C4-2B (cell line): Measurements from ENCODE around the gene ROR1.

Experiments used
- H3K27ac ChIP-seq: fragments of 450-650 bp; 2 replicates; pipeline ENCODE4 v1.5.1; 2017
- CTCF ChIP-seq: fragments of 450-650 bp; conservative IDR thresholded peaks from 2 replicates; pipeline ENCODE4 v1.5.1; 2017; ENCODE audit warnings: mild to moderate bottlenecking
- ZFX ChIP-seq: fragments of 450-650 bp; IDR thresholded peaks from 2 replicates; pipeline ENCODE4 v1.6.1; 2017

ROR1 gene

GRCh38 chr1:63793741-63794240 lies 20.0 kb downstream of the ROR1 start:
- no peak overlapping the region for H3K27ac ChIP-seq
- TF ChIP-seq ZFX (no peak), CTCF (no peak)

DNA sequence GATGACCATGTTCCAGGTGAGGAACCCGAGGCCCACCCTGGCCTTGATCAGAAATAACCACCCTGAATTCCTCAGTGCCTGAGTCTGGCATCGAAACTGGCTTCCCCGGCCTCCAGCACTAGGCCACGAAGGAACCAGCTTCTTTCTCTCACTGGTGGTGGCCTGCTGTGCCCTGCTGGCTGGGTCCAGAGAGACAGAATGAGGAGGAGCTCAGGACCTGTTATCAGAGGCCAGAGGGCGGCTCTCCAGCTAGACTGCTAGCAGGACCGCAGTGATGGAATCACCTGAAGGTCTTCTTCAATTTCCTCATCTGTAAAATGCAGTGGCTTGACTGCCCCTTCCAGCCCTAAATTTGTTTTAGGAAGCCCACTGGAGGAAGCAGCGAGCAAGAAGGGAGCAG lies 20.5 kb downstream of the ROR1 start:
- no peak overlapping the region for H3K27ac ChIP-seq
- TF ChIP-seq ZFX = no peak
- no peak for TF ChIP-seq CTCF

GRCh38 chr1:63794939-63795378 lies 21.1 kb downstream of the ROR1 start:
- TF ChIP-seq ZFX (no peak), CTCF (no peak)
- H3K27ac ChIP-seq = no peak overlapping the region

GRCh38 chr1:63795455-63795854 lies 21.6 kb downstream of the ROR1 start:
- TF ChIP-seq CTCF (no peak), ZFX (no peak)
- no peak overlapping the region for H3K27ac ChIP-seq

DNA sequence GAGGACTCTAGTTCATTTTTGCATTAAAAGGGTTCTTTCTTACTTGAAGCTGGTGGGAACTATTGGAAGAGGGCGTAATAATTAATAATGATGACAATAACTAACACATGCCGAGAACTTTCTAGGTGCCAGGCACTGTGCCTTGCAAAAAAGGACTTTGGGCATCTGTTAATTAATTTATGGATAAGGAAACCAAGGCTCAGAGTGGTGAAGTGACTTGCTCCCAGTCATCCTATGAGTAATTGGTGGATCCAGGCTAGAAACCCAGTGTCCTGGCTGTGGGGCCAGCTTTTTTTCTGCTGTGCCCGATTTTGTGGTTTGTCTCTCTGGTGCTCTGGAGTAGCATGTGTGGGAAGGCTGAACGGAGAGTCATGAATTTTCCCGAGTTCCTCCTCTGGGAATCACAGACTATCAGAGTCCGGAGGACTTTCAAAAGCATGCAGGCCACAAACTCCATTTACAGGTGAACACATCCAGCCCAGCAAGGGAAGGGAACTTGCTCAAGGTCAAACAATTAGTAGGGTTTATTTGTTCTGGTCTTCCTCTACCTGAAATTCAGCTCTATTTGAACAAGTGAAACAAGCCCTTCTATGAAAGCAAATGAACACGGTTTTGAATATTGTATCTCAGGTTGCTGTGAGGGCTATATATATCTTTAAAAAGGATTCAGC lies 23.4 kb downstream of the ROR1 start:
- TF ChIP-seq ZFX = no peak
- H3K27ac ChIP-seq = no peak overlapping the region

GRCh38 chr1:63798284-63798683 lies 24.5 kb downstream of the ROR1 start:
- TF ChIP-seq CTCF (no peak), ZFX (no peak)
- H3K27ac ChIP-seq = no peak overlapping the region

- no peak overlapping the region for H3K27ac ChIP-seq
- TF ChIP-seq CTCF (no peak), ZFX (no peak)
Measured at GRCh38 chr1:63799307-63799706, 25.5 kb downstream of the ROR1 start.

GRCh38 chr1:63799820-63800219 lies 26.0 kb downstream of the ROR1 start:
- H3K27ac ChIP-seq = no peak overlapping the region

More at GRCh38 chr1:63799820-63800219, 26.0 kb downstream of the ROR1 start:
- TF ChIP-seq ZFX = no peak
- TF ChIP-seq CTCF = no peak
